ENCODE data around the gene TMEM69.

GRCh38 chr1:45730780-45731319 lies 42.9 kb downstream of the TMEM69 start:
- TF ChIP-seq EZH2 (IDR thresholded peaks at IDR 0.05; ENCODE audit: insufficient read depth, poor library complexity, severe bottlenecking) = no peak
- no peak for TF ChIP-seq EZH2phosphoT487 (IDR thresholded peaks at IDR 0.05; ENCODE audit: insufficient read depth, low read depth)

Data from GM23248 (cell line).